GM12891 (cell line): Measurements from ENCODE around the gene CDK14.

ENCODE experiments used
- POLR2A ChIP-seq: IDR thresholded peaks from 2 replicates; pipeline ENCODE4 v1.6.1; 2011; ENCODE audit warnings: low read depth, low read length, control low read depth
- POLR2AphosphoS5 ChIP-seq: IDR thresholded peaks from 2 replicates; pipeline ENCODE4 v1.6.1; 2011; ENCODE audit warnings: low read depth, low read length, control low read depth
- POU2F2 ChIP-seq: IDR thresholded peaks from 2 replicates; pipeline ENCODE4 v1.6.1; 2011; ENCODE audit warnings: low read depth, mild to moderate bottlenecking, control low read depth, low read length, moderate library complexity
- SPI1 ChIP-seq: IDR thresholded peaks from 2 replicates; pipeline ENCODE4 v1.6.1; 2011; ENCODE audit warnings: low read depth, low read length, control low read depth
- TAF1 ChIP-seq: IDR thresholded peaks from 2 replicates; pipeline ENCODE4 v1.6.1; 2011; ENCODE audit warnings: low read depth, low read length, control low read depth

DNA sequence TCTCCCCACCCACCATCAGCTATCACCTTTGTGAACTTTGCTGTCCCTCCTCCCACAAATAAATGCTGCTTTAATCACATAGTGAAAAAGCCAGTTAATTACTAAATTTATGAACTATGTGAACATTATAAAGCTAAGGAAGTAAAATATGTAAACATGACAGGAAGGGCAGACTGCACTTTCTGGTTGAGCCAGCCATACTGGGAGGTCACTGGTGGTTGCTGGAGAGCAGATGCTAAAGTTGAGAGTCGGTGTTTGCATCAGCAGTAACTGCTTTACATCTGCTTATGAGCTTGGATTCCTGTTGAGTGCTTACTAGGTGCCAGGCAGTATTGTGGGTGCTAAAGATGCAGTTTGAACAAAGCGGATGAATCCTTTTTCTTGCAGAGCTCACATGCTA, 458.3 kb downstream of the CDK14 start:
- TF ChIP-seq TAF1: no peak
- TF ChIP-seq POLR2A: no peak
- TF ChIP-seq POLR2AphosphoS5: no peak
- no peak for TF ChIP-seq SPI1
- no peak for TF ChIP-seq POU2F2
